Measurements from ENCODE around the gene ADAM8. TPM values are rescaled to one million over a fixed set of nuclear protein-coding genes. Genes with fewer than 3 reads are reported as not detected.

The ADAM8 gene
- total RNA-seq, 1 donor from 2014 or later: 16.9 TPM

DNA sequence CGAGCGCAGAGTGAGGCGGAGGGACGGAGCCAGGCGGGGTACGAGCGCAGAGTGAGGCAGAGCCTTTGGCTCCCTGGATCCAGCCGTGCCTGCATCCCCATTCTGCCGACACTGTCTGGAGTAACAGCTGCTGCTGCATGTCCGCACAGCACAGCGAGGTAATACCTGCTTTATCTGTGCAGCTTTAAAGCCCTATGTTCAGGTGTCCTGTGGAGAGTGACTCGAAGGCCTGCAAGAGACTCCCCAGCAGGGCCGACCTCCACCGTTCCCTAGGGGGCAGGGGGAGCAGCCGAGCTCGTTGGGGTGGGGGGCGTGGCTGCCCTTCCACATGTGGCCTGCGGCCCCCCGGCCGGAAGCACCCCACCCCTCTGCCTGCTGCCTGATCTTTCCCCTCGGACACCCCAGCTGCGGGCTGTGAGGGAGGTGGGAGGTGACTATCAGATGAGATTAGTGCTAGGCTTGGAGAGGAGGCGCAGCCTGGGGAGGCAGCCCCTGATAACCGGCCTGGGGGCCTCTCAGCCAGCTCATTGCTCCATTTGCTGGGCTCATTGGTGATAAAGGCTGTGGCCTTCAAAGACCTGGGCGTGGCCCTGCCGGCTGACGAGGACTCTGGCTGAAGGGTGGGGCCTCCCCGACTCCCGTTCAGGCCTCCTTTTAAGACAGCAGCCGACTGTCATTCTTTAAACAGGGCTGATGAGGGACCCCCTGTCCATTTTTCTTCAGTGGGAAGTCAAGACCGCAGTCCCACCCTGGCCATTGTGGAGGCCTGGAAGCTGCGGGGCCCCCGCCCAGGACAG, 31.0 kb downstream of the ADAM8 start:
- H3K36me3 Mint-ChIP-seq: no peaks in the 10 kb centered on the region
- H3K4me3 Mint-ChIP-seq: no peak overlapping the region
- H3K9me3 Mint-ChIP-seq: no peaks in the 10 kb centered on the region
- peaks cover 39% of the 10 kb centered on the region for H3K27me3 Mint-ChIP-seq (ENCODE audit: low read depth)
- no peak overlapping the region for H3K27ac Mint-ChIP-seq
- DNase-seq (ENCODE audit: low spot score in 2 of 2, unreplicated experiment in 2 of 2): no peak
- TF ChIP-seq, protein P1, sequence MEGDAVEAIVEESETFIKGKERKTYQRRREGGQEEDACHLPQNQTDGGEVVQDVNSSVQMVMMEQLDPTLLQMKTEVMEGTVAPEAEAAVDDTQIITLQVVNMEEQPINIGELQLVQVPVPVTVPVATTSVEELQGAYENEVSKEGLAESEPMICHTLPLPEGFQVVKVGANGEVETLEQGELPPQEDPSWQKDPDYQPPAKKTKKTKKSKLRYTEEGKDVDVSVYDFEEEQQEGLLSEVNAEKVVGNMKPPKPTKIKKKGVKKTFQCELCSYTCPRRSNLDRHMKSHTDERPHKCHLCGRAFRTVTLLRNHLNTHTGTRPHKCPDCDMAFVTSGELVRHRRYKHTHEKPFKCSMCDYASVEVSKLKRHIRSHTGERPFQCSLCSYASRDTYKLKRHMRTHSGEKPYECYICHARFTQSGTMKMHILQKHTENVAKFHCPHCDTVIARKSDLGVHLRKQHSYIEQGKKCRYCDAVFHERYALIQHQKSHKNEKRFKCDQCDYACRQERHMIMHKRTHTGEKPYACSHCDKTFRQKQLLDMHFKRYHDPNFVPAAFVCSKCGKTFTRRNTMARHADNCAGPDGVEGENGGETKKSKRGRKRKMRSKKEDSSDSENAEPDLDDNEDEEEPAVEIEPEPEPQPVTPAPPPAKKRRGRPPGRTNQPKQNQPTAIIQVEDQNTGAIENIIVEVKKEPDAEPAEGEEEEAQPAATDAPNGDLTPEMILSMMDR (IDR thresholded peaks at IDR 0.05; ENCODE audit: unreplicated experiment): no peak
- peaks cover 9% of the 10 kb centered on the region for H3K4me1 Mint-ChIP-seq

DNA sequence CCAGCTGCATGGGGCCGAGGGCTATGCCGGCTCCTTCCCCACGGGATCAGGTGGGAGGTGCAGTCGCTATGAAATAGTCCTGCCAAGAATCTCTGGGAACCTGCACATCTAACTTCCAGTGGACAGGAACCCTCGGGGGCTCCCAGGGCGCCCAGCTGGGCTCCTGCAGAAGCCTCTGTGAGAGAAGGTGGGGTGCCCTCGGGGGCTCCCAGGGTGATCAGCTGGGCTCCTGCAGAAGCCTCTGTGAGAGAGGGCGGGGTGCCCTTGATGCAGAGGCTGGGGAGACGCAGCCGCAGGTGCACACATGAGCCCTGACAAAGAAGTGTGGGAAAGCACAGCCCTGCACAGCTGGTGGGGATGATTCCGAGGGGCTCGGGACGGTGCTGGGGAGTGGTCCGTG, 33.1 kb downstream of the ADAM8 start:
- H3K27me3 Mint-ChIP-seq (ENCODE audit: low read depth): peaks cover 46% of the 10 kb centered on the region

DNA sequence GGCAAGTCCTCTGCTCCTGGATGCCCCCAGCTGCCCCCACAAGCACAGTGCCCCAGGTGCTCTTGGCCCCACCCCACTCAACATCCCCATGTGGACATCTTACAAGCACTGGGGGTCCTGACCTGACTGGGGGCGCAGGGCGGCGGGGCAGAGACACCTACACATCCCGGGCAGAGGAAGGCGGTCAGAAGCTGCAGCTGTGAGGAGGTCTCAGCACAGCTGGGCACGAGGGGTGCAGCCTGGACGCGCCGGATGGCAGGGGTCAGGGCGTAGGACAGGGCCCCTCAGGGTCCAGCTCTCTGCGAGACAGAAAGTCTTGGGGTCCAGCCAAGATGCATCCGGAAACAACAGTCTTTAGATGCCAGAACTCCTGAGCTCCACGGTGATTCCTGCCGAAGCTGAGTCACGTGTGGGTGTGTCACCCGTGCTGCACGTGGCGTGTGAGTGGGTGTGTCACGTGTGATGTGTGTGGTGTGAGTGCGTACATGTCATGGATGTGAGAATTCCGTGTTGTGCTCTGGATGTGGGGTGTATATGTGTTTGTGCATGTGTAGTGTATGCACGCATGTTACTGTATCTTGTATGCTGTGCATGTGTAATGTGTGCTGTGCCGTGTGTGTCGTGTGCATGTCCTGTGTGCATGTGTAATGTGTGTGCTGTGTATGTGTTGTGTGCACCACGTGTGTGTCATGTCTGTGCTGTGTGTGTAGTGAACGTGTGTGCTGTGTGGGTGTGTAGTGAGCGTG, 33.9 kb downstream of the ADAM8 start:
- Mint-ChIP-seq H3K27me3 (ENCODE audit: low read depth) (peaks cover 54% of the 10 kb centered on the region), H3K4me3 (no peak overlapping the region), H3K4me1 (peaks cover 11% of the 10 kb centered on the region), H3K36me3 (no peaks in the 10 kb centered on the region), H3K9me3 (no peaks in the 10 kb centered on the region), H3K27ac (no peak overlapping the region)
- DNase-seq (ENCODE audit: low spot score in 2 of 2, unreplicated experiment in 2 of 2): no peak
- TF ChIP-seq, protein P1 (IDR thresholded peaks at IDR 0.05; ENCODE audit: unreplicated experiment): no peak

More for the DNA sequence above, 33.1 kb downstream of the ADAM8 start:
- Mint-ChIP-seq H3K4me3 (no peak overlapping the region), H3K4me1 (peaks cover 10% of the 10 kb centered on the region), H3K36me3 (no peaks in the 10 kb centered on the region), H3K9me3 (no peaks in the 10 kb centered on the region), H3K27ac (no peak overlapping the region)
- TF ChIP-seq, protein P1 (IDR thresholded peaks at IDR 0.05; ENCODE audit: unreplicated experiment): no peak
- DNase-seq (ENCODE audit: low spot score in 2 of 2, unreplicated experiment in 2 of 2): no peak

DNA sequence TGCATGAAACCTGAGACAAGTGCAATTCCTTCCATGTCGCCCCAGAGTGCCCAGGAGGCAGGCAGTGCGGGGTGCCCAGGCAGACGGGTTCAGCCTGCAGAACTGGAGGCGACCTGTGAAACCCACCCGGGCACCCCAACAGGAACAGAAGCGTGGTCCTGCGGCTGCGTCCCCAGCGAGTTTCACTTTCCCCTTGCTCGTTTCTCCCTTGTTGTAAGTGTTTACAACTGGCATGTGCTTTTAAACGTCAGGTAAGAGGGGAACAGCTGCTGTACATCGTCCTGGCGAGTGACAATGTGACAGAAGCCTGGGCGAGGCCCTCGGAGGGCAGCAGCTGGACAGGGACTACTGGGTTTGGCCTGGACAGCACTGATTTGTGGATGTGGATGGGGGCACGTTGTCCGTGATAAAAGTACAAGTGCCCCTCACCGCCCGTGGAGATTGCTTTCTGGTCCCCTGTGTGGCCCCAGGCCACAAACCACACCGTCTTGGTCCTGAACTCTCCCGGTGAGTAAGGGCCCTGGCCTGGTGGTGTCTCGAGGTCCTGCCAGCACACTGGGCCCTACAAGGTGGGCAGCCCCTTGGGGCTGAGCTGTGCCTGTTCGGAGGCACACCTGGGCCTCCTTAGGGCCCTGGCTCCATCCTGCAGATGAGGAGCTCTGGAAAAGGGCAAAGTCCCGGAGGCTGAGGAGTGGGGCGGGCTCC, 35.0 kb downstream of the ADAM8 start:
- TF ChIP-seq, protein P1 (IDR thresholded peaks at IDR 0.05; ENCODE audit: unreplicated experiment): no peak
- H3K9me3 Mint-ChIP-seq: no peaks in the 10 kb centered on the region
- peaks cover 5% of the 10 kb centered on the region for H3K4me1 Mint-ChIP-seq
- no peaks in the 10 kb centered on the region for H3K36me3 Mint-ChIP-seq
- no peak for DNase-seq (ENCODE audit: low spot score in 2 of 2, unreplicated experiment in 2 of 2)
- no peak overlapping the region for H3K4me3 Mint-ChIP-seq
- no peak overlapping the region for H3K27ac Mint-ChIP-seq
- H3K27me3 Mint-ChIP-seq (ENCODE audit: low read depth): peaks cover 58% of the 10 kb centered on the region

DNA sequence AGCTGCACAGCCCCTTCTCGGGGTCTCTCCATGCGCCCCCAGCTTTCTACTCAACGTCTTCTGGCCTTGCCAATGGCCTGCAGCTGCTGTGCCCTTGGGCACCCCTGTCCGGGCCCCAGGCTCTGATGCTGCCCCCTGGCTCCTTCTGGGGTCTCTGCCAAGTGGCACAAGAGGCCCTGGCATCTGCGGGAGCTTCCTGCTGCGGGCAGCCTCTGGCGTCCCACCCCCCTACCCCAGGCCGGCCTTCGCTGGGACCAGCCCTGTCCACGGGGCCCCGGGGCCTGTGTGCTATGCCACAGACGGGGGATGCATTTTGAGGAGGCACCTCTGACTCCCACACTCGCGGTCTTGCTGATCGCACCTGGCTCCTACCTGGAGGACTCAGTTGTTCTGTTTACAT, 36.7 kb downstream of the ADAM8 start:
- no peak for DNase-seq (ENCODE audit: low spot score in 2 of 2, unreplicated experiment in 2 of 2)
- Mint-ChIP-seq H3K4me1 (peaks cover 5% of the 10 kb centered on the region), H3K36me3 (no peaks in the 10 kb centered on the region), H3K27me3 (ENCODE audit: low read depth) (peaks cover 69% of the 10 kb centered on the region), H3K9me3 (no peaks in the 10 kb centered on the region), H3K4me3 (no peak overlapping the region), H3K27ac (no peak overlapping the region)
- TF ChIP-seq, protein P1 (IDR thresholded peaks at IDR 0.05; ENCODE audit: unreplicated experiment): no peak
